Liver (tissue), 3 donors: ENCODE data around the gene SPR.

Source experiments
- GABPA ChIP-seq, 2 donors: IDR thresholded peaks in 1 of 2; conservative IDR thresholded peaks in 1 of 2; 2 replicates each; pipeline ENCODE4 v1.6.1; 2016; ENCODE audit warnings: antibody characterized with exemption in 2 of 2, mild to moderate bottlenecking in 1 of 2, moderate library complexity in 1 of 2
- HNF4A ChIP-seq, 2 donors: conservative IDR thresholded peaks; 2 replicates each; pipeline ENCODE4 v1.6.1; 2016; ENCODE audit warnings: antibody characterized with exemption in 2 of 2, mild to moderate bottlenecking in 2 of 2
- MAX ChIP-seq: IDR thresholded peaks from 2 replicates; pipeline ENCODE4 v1.6.1; 2016; ENCODE audit warnings: antibody characterized with exemption
- REST ChIP-seq: IDR thresholded peaks from 2 replicates; pipeline ENCODE4 v1.6.1; 2016; ENCODE audit warnings: antibody characterized with exemption, mild to moderate bottlenecking
- YY1 ChIP-seq: IDR thresholded peaks from 2 replicates; pipeline ENCODE4 v1.6.1; 2016; ENCODE audit warnings: antibody characterized with exemption, mild to moderate bottlenecking
- TF ChIP-seq, protein P1 (sequence below): fragments of 150-350 bp; IDR thresholded peaks from 2 replicates; pipeline ENCODE4 v1.5.1; 2017; ENCODE audit warnings: improper control_type of control experiment, low read depth, low read length; ENCODE audit not compliant: missing input control
- TF ChIP-seq, protein P2 (sequence below): IDR thresholded peaks from 2 replicates; pipeline ENCODE4 v1.6.1; 2016; ENCODE audit warnings: antibody characterized with exemption
- donor health status: healthy.
- donor health status: healthy.

DNA sequence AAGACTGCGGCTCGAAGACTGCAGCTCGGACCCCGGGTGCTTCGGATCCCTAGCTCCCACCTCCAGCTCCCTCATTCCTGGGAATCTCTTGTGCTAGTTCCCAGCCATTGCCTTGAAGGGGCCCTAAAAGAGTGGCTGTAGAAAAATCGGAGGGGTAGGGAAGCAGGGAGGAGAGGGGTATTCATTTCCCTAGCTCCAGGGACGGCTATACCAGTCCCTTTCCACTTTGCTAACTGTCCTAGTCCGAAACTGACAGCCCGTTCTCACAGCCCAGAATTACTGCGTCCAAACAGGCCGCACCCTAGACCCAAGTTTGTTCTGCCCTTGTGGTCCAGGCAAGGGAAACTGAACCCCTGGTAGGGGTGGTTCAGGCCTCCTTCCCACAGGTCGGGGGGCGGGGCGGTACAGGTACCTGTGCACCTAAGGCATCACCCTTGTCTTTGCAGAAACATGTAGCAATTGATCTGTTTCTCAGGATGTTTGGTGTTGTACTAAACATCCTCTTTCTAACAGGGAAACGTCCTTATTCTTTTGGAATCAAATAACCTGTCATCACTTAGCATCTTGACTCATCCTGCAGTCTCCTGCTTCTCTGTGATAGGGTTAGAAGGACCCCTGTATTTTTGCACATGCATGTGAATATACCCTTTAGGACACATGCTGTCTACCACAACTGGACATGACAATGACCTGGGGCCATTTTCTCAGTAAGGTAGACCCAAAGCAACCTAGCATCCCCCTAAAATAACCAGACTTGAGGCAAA, 34.1 kb downstream of the SPR start:
- TF ChIP-seq, protein P1, sequence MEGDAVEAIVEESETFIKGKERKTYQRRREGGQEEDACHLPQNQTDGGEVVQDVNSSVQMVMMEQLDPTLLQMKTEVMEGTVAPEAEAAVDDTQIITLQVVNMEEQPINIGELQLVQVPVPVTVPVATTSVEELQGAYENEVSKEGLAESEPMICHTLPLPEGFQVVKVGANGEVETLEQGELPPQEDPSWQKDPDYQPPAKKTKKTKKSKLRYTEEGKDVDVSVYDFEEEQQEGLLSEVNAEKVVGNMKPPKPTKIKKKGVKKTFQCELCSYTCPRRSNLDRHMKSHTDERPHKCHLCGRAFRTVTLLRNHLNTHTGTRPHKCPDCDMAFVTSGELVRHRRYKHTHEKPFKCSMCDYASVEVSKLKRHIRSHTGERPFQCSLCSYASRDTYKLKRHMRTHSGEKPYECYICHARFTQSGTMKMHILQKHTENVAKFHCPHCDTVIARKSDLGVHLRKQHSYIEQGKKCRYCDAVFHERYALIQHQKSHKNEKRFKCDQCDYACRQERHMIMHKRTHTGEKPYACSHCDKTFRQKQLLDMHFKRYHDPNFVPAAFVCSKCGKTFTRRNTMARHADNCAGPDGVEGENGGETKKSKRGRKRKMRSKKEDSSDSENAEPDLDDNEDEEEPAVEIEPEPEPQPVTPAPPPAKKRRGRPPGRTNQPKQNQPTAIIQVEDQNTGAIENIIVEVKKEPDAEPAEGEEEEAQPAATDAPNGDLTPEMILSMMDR, result no peak
- TF ChIP-seq YY1, result no peak
- no peak for TF ChIP-seq REST
- TF ChIP-seq HNF4A (conservative IDR thresholded peaks at IDR 0.05), result no peak
- TF ChIP-seq, protein P2, sequence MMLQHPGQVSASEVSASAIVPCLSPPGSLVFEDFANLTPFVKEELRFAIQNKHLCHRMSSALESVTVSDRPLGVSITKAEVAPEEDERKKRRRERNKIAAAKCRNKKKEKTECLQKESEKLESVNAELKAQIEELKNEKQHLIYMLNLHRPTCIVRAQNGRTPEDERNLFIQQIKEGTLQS, result no peak
- no peak for TF ChIP-seq MAX
- TF ChIP-seq GABPA (IDR thresholded peaks at IDR 0.05 in 1 of 2, conservative IDR thresholded peaks at IDR 0.05 in 1 of 2), result no peak
